Mesodermal cell (in vitro differentiated cells): ENCODE results near the gene ZAR1.

ENCODE experiments used
- H3K27ac ChIP-seq: 2 replicates; pipeline ENCODE4 v1.7.0; 2013; ENCODE audit warnings: mild to moderate bottlenecking, low read depth, low read length, moderate library complexity; ENCODE audit not compliant: severe bottlenecking
- H3K36me3 ChIP-seq: 2 replicates; pipeline ENCODE4 v1.7.1; 2013; ENCODE audit warnings: mild to moderate bottlenecking, low read length, moderate library complexity; ENCODE audit not compliant: control insufficient read depth, insufficient read depth
- H3K4me1 ChIP-seq: one replicate; pipeline ENCODE4 v1.7.1; 2013; ENCODE audit warnings: mild to moderate bottlenecking, low read length; ENCODE audit not compliant: insufficient read depth, control insufficient read depth, poor library complexity, severe bottlenecking
- H3K4me3 ChIP-seq: 2 replicates; pipeline ENCODE4 v1.7.0; 2013; ENCODE audit warnings: low read length, control low read depth, mild to moderate bottlenecking; ENCODE audit not compliant: insufficient read depth, poor library complexity, severe bottlenecking; ENCODE audit errors: extremely low read depth
- H3K9me3 ChIP-seq: 2 replicates; pipeline ENCODE4 v1.7.1; 2013; ENCODE audit warnings: mild to moderate bottlenecking, low read length, moderate library complexity; ENCODE audit not compliant: control insufficient read depth
- WGBS, 2 experiments: methylation state at CpG; one replicate each; pipeline ENCODE4 v1.1.5; 2013; ENCODE audit warnings: missing lambda C conversion rate in 2 of 2; ENCODE audit not compliant: insufficient coverage in 2 of 2; 5-methylcytosine and 5-hydroxymethylcytosine counted together

Gene ZAR1

DNA sequence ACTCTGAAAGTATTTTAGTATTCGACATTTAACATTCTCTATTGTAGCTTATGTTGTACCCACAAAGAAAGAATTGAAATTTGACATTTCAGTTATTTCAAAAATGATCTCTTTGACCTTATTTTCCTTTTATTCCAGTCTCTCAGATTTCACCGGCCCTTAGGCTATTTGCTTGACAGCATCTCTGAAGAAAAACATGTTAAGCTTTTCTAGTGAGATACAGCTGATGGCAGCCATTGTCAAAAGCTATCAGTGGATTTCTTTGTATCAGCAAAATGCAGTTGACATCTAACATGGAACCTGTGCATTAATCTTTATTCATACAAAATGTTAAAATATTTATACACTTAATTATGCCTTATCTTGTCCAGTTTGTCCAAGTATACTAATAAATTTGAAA, 16.7 kb downstream of the ZAR1 start:
- H3K36me3 ChIP-seq, result peaks cover 50% of the 10 kb centered on the region
- no peak overlapping the region for H3K4me3 ChIP-seq
- H3K27ac ChIP-seq, result no peak overlapping the region
- H3K4me1 ChIP-seq, result no peaks in the 10 kb centered on the region
- WGBS, 2 experiments, result 89% methylated on average over 1 of the region's 2 CpGs; no CpG with 5 or more reads in 1 of the 2 experiments
- no peaks in the 10 kb centered on the region for H3K9me3 ChIP-seq

DNA sequence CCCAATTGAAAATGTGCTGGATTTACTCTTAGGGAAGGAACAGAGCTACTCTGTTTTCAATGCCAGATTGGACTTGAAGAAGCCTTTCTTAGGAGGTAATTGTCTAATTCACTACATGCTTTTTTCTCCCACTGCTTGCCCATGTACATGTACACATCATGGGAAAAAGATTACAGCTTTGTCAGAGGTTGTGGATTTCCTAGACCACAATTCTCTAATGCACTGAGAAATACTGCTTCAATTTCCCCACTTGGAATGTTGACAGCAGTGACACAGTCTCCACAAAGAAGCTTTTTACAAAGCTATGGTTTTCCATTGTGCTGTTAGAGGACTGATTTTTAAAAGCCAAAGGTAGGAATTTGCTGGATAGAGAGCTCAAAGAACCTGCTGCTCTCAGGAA, 19.5 kb downstream of the ZAR1 start:
- H3K36me3 ChIP-seq, result peaks cover 61% of the 10 kb centered on the region

DNA sequence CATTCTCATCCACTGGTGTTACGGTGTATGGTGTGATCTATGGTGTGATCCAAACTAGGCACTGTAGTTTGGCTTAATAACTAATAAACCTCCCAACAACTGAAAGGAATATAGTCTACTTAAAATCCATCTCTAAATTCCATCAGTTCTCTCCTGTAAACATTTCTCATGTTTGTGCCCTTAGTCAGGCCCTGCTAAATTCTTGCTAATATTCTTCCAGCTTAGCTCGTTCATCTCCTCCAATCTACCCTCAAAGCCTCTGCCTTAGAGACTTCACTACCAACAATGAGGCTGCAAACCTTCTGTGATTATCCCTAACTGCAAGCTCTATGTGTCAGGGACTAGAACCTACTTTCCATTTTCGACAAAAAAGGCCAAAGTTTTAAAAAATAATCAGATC, 28.1 kb downstream of the ZAR1 start:
- H3K27ac ChIP-seq, result no peak overlapping the region
- WGBS, 2 experiments, result 81 to 96% methylated on average over 2 of the region's 3 CpGs
- peaks cover 47% of the 10 kb centered on the region for H3K36me3 ChIP-seq
- H3K4me3 ChIP-seq, result no peak overlapping the region
- H3K4me1 ChIP-seq, result peaks cover 6% of the 10 kb centered on the region
- H3K9me3 ChIP-seq, result no peaks in the 10 kb centered on the region

More for the DNA sequence above, 19.5 kb downstream of the ZAR1 start:
- Histone ChIP-seq H3K9me3 (no peaks in the 10 kb centered on the region), H3K4me3 (no peak overlapping the region), H3K4me1 (no peaks in the 10 kb centered on the region), H3K27ac (no peak overlapping the region)

DNA sequence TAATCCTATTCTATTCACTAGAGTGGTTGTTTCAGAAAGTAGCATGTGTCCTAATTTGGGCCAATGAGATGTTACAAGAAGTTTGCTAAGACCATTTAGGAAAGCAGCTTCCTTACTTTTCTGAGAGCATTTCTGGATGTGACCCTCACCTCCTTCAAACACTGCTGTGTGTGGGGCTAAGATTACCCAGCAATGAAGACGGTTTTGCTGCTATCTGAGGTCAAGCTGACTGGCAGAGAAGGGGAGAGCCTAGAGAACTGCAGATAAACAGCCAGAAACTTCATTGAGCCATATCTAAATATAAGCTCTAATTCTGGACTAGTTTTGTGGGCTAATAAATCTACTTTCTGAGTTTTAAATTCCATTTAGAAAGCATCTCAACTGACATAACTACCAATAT, 36.4 kb downstream of the ZAR1 start:
- WGBS, 2 experiments, result no CpG with 5 or more reads among the region's 1 CpG
- H3K36me3 ChIP-seq, result peaks cover 76% of the 10 kb centered on the region
- no peak overlapping the region for H3K27ac ChIP-seq
- H3K4me3 ChIP-seq, result no peak overlapping the region
- no peaks in the 10 kb centered on the region for H3K9me3 ChIP-seq
- H3K4me1 ChIP-seq, result no peaks in the 10 kb centered on the region

DNA sequence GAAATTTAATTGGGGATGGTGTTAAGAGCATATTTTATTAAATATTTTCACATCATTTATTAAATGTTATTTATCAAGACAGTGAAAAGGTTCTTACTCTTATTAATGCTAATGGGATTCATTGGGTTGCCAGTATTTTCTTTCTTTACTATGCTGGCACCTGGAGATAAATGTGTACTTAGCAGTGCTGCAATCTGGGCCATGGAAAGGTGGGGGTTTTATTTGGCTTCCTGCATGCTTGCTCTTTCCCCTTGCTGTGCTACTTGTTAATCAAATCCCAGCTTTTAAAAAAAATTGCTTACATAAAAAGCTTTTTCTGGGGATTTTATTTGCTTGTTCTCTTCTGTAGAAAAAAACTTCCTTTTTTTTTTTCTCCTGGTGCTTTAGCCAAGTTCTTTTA, 48.3 kb downstream of the ZAR1 start:
- Histone ChIP-seq H3K9me3 (no peaks in the 10 kb centered on the region), H3K36me3 (peaks cover 64% of the 10 kb centered on the region), H3K27ac (no peak overlapping the region), H3K4me1 (no peaks in the 10 kb centered on the region), H3K4me3 (no peak overlapping the region)

DNA sequence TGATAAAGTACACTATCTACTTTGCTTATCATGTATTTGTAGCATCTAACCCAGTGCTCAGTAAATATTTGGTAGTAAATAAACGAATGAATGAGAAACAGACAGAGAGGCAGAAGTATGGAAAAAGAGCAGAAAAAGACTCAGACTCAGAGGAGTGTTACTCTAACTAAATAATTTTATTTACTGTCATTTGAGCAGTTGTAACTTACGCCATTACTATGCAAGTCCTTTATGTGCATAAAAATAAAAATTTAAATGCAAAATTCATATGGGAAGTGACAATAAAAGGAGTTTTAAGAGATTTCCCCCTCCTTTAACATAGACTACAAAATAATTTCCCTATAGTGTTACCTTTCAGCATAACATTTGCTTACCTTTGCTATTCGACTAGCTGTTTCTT, 49.5 kb downstream of the ZAR1 start:
- no CpG with 5 or more reads among the region's 3 CpGs for WGBS, 2 experiments
- H3K4me1 ChIP-seq, result no peaks in the 10 kb centered on the region
- no peak overlapping the region for H3K4me3 ChIP-seq
- H3K36me3 ChIP-seq, result peaks cover 62% of the 10 kb centered on the region
- peak overlapping the region; percentile 29 for H3K27ac ChIP-seq
- H3K9me3 ChIP-seq, result no peaks in the 10 kb centered on the region

DNA sequence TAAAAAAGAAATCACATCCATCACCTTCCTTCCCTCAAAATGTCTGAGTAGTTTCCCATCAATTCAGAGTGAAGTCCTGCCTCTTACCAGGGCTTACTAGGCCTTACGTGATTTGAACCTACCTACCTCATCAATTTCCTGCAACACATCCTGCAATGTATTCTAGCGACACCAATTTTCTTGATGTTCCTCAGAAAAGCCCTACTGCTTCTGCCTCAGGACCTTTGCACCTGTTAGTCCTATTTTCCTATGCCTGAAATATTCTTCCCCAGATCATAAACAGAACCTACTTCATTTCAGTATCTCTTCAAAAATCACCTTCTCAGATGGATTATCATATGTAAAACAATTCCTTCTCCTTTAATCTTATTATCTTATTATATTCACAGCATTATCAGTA, 52.8 kb downstream of the ZAR1 start:
- WGBS, 2 experiments, result 92 to 96% methylated on average over 2 of the region's 2 CpGs
- Histone ChIP-seq H3K4me3 (no peak overlapping the region), H3K27ac (no peak overlapping the region), H3K9me3 (no peaks in the 10 kb centered on the region), H3K4me1 (no peaks in the 10 kb centered on the region), H3K36me3 (peaks cover 62% of the 10 kb centered on the region)

DNA sequence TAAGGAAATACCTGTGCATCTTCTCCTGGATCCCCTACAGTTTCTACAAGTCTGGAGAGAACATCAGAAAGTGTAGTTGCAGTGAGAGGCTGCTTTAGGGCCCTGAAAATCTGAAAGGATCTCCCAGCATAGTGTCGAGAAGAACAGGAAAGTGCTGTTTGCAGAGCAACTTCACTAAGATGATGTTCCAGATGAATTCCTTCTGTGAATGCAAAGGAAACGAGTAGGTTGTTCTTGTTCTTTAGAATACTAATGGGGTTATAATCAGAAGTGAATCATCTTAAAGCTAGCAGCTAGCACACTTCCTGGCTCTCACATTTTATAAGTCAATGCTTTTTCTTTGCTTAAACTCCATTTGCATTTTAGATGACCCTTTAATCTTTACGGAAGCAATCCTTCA, 53.7 kb downstream of the ZAR1 start:
- H3K27ac ChIP-seq, result no peak overlapping the region
- no peaks in the 10 kb centered on the region for H3K9me3 ChIP-seq
- peaks cover 70% of the 10 kb centered on the region for H3K36me3 ChIP-seq
- WGBS, 2 experiments, result 90% methylated on average over 2 to 3 of the region's 3 CpGs
- no peak overlapping the region for H3K4me3 ChIP-seq
- no peaks in the 10 kb centered on the region for H3K4me1 ChIP-seq
